GM19455 (cell line): ENCODE measurements around the gene MYBPHL.

Experiments used
- ATAC-seq: cut with Tn5 transposase; IDR thresholded peaks from one replicate; pipeline ENCODE4 v1.9.1; 2021; ENCODE audit not compliant: unreplicated experiment

MYBPHL gene

GRCh38 chr1:109281680-109282496, 24.9 kb downstream of the MYBPHL start:
- ATAC-seq = no peak

DNA sequence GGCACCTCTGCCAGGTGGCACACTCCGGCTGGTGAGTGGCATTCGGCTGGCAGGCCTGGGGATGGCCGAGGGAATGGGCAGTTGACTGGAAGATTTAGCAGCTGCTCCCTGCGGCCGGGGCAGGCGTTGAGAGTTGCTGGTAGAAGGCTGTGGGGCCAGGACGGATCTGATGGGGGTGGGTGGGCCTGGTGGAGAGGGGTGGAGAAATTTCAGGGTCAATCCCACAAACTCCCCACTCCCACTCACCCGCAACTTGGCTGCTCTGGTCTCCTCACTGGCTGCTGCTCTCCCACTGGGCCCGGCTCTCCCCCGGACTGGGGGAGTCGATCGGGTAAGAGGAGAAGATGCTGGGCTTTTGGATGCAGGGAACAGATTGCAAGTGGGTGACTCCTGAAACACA, 25.9 kb downstream of the MYBPHL start:
- no peak for ATAC-seq

- ATAC-seq = no peak
These were observed 27.1 kb downstream of the MYBPHL start for GRCh38 chr1:109279615-109280278.

DNA sequence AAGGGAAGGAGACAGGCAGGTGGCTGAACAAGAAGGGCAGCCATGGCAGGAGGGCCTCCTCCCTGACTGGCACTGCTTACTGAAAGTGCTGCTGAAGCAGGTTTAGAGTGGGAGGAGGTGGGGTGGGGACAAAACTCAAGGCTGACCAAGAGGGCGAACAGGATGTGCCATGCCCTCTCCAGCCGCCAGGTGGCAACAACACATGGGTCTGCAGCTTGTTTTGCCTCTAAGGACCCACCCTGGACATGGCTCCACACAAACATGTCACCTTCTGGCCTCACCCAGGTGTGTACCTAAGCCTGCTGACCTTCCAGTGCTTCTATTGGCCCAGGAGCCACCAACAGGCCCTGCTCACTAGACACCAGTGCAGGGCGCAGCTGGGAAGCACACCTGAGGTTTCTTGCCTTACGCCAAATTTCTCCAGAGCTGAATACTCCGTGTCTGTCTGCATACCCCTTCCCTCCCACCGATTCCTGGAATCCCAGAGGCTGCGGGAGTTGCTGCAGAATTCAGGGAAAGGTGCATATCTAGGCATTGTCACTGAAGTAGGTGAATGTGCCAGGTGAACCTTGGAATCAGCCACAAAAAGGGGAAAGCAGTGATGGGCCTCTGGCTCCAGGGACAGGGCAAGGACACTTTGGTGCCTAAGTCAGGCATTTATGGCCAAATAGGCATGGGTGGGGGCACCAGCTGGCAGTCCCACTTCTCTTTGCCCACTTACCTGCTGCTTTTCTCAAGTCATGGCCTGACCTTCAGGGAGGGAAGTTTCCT, 29.2 kb downstream of the MYBPHL start:
- ATAC-seq = peak; percentile 67

GRCh38 chr1:109275706-109276345, 31.0 kb downstream of the MYBPHL start:
- no peak for ATAC-seq

- ATAC-seq = no peak
These were observed 32.0 kb downstream of the MYBPHL start for GRCh38 chr1:109274533-109275476.

DNA sequence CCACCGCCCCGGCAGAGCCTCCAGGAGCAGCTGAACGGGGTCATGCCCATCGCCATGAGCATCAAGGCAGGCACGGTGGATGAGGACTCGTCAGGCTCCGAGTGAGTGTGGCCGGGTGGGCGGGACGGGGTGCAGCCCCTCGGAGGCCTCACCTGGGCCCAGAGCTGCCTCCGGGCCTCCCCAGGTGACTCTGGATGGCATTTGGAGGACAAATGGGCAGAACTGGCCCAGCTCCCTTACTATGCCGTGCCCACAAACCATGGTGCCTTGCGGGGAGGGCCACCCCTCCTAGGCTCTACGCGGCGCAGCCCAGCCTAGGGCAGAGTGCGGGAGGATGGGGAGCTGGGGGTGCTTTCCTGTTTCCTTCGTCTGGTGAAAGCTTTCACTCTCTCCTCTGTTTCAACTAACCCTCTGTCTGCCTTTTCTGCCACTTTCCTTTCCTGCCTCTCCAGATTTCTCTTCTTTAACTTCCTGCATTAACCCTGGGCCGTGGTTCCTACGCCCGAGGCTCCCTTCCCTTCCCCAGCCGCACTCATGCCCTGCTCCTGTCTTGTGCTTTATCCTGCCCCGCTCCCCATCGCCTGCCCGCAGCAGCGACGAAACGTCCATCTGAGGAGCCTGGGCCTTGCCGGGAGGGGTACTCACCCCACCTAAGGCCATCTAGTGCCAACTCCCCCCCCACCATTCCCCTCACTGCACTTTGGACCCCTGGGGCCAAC, 33.1 kb downstream of the MYBPHL start:
- no peak for ATAC-seq

GRCh38 chr1:109272831-109273547, 33.8 kb downstream of the MYBPHL start:
- ATAC-seq = no peak

- no peak for ATAC-seq
These were observed 34.6 kb downstream of the MYBPHL start for GRCh38 chr1:109272021-109272799.

- ATAC-seq = no peak
These were observed 35.4 kb downstream of the MYBPHL start for GRCh38 chr1:109271458-109271857.

DNA sequence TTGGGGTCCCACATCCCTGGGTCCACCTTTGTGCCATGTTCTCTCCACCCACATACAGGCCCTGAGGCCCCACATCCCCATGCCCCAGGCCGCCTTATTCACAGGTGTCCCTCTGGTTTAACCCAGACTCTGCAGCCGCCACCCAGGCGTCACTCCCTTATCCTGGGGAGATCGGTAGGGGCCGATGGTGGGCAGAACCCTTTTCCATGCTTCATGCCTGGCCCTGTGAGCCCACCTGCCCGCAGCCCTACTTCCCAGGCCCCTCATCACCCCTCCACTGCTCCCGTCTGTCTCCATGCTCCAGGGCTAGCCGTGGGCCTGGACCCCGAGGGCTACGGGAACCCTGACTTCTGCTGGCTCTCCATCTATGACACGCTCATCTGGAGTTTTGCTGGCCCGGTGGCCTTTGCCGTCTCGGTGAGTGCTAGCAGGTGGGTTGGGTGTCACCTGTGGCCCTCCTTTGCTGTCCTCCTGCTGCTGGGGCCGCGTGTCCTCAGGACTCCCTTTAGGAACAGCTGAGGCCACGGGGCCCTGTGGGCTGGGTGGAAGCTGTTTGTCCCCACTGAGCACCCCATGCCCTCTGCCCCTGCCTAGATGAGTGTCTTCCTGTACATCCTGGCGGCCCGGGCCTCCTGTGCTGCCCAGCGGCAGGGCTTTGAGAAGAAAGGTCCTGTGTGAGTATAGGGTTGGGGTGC, 36.0 kb downstream of the MYBPHL start:
- no peak for ATAC-seq

GRCh38 chr1:109269981-109270622, 36.7 kb downstream of the MYBPHL start:
- no peak for ATAC-seq

- no peak for ATAC-seq
These were observed 37.4 kb downstream of the MYBPHL start for GRCh38 chr1:109269212-109269980.

DNA sequence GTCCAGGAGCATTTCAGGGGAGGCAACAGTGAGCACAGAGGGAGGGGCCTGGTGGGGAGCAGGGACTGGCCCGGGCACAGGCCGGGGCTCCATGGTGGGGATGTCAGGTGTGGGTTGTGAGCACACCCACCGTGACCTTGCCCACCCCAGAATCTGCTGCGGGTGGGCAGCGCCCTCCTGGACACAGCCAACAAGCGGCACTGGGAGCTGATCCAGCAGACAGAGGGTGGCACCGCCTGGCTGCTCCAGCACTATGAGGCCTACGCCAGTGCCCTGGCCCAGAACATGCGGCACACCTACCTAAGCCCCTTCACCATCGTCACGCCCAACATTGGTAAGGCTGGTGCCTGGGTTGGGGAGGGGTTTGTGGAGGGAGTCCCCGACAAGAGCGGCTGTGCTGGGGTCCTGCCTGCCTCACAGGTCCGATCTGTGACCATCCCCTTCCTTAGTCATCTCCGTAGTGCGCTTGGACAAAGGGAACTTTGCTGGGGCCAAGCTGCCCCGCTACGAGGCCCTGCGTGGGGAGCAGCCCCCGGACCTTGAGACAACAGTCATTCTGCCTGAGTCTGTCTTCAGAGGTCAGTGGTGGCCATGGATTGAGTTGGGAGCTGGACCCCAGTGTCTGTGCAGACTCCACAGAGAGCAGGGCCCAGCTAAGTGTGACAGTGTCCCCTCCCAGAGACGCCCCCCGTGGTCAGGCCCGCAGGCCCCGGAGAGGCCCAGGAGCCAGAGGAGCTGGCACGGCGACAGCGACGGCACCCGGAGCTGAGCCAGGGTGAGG, 38.2 kb downstream of the MYBPHL start:
- ATAC-seq = no peak

- no peak for ATAC-seq
These were observed 39.0 kb downstream of the MYBPHL start for GRCh38 chr1:109267743-109268300.
